ENCODE measurements around the gene BRMS1.

The BRMS1 gene

DNA sequence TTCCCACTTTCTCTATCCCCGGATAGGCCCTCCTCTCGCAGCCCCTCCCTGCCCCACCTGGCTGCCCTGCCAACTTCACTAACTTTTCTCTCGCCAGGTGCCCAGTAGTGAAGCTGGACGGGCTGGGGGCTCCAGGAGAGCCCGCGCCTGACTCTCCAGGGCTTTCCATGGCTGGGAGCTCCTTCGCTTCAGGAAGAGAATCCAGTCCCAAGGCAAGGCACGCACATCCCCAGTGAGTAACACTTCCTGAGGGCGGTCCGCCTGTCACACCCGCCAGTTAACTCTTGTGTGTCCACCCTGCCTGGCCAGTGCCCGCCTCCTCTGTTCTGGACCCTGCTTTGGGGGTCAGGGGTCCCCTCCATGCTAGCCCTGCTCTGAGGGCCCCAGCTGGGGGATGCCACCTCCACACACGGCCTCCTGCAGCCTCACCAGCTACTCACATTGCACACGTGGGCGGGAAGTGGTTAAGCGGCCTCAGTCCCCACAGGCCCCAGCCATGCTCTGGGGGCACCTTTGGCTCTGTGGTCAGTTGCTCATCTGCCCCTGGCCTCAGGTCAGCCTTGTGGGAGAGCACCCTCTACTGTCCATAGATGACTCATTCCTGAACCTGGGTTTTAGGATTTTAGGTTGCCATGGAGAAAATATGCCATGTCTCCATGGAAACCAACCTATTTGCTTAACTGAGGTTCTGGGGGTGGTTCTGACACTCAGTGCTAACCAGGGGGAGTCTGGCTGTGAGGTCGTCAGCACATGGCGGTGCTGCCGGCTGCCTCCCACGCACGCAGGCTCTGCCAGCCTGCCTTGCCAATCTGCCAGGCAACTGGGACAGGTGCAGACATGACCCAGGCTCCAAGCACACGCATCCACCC lies 8.4 kb downstream of the BRMS1 start, which contains the start of gene RIN1:
TSS of gene RIN1 (minus strand) at position 201 of the 869 bp plus-strand sequence. CDS start at position 169, 32 bp downstream.
- no peak for DNase-seq

DNA sequence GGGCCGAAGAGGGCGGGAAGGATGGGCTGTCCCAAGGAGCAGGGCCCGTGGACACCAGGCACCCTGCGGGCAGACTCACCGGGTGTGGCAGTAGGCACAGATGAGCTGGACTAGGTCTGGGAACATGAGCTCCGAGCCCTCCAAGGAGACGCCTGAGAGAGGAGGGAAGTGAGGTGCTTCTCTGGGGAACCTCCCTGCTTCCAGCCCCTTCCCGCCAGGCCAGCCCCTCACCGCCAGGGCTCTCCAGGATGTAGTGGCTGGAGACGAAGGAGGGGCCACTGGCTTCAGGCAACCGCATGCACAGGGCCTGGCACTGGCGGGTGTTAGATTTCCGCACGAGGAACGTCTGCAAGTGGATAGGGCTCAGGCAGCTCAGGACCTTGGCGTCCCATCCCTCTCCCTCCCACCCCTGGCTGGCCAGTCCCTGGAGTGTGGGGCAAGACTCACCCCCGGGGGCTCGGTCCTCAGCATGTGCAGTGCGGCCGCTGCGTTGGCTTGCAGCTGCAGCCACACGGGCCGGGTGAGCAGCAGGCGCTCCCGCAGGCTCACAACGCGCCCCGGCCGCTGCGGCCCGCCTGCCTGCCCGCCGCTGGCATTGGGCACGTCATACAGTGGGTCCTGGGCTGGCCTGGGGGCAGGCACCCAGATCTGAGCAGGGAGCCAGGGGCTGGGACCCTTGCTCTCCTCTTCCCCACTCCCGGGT lies 9.2 kb downstream of the BRMS1 start:
- DNase-seq, result no peak

DNA sequence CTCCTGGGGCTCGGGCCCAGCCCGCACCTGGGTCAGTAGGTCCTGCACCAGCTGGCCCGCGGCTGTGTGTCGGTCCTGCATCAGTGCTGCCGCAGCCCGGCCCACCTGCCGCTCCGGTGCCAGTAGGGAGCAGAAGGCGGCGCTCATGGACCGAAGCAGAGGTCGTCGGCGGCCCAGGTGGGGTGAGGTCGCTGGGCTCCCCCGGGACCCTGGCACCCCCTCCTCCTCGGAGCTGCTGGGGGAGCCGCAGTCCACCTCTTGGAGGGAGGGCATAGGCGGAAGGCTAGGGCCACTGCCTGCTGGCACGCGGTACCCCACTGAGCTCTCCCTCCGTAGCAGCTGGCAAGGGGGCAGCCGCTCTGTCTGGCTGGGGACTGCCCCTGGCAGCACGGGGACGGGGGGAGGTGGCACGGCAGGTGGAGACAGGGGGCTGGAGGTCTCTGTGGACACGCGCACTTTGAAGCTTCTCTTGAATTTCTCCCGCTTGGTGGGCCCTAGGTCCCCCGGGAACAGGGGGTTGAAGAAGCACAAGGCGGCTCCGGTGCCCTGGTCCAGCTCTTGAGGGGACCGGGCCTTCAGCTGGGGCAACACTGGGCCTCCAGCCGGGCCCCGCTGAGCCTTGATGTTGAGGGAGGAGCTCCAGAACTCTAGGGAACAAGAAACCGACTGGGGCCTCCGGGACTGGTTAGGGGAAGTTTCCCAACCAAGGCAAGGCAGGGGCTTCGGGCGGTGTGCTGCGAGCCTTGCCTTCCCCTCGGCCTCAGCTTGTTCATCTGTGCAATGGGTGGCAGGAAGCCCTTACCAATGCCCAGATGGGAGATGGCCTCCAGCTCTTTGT lies 10.1 kb downstream of the BRMS1 start:
- no peak for DNase-seq

GRCh38 chr11:66333896-66334604 lies 10.9 kb downstream of the BRMS1 start:
- no peak for DNase-seq

DNA sequence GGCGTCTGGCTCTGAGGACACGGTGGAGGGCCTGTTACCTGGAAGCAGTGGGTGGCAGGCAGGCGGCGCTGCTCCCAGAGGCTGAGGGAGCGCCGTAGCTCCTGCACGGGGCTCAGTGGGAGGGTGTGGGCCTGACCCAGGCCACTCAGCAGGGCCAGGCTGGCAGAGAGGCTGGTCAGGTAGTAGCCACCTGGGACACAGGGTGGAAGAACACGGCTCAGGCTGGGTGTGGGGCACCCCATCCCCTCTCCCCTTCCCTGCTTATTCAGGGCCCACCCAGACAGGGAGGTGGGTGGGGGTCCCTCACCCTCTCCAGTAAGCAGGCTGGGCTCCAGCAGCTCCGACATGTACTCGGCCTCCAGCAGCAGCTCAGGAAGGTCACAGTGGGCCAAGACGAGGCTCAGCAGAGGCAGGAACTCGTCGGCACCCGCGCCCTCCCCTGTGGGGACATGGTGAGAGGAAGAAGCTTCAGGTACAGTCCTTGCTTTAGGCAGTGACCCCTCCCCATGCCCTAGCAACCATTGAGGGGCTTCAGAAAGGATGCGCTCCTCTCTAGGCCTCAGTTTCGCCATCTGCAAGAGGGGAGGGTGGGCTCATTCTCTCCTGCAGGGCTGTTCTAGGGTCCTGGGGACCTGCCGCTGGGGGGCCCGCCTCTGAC lies 11.6 kb downstream of the BRMS1 start:
- no peak for DNase-seq

- no peak for DNase-seq
These were observed 12.3 kb downstream of the BRMS1 start for GRCh38 chr11:66332371-66333219.

DNA sequence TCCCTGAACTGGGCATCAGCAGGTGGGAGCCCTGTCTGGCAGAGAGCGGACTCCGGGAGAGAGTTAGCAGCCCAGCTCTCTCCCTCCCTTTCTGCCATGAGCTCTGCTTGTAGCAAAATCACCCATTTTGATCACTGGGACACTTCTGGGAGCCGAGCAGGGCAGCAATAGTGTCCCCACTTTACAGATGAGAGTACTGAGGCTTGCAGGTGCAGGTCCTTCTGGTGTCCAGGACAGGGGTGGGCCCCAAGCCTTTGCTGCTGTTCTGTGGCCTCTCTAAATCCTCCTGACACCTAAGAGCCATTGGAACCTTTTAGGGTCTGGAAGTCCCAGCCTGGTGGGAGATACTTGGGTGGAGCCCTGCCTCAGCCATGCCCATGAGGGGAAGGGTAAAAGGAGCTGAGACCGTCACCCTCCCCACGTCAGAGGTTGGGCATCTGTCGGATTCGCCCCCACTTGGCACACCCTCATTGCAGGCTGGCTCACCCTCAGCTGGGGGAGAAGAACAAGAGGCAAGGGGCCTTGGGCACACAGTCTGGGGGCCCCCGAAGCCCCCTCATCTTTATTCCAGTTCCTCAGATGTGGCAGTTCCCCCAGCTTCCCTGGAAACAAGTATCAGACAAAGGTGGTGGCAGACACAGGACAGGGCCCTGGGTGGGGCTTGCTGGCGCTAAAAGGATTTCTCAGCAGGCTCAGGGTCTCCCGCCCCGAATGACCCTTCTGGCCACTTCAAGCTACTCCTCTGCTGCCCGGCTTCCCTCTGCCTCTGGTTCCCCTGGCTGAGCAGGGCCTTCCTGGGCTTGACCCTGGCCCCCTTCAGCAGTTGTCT lies 13.1 kb downstream of the BRMS1 start:
- no peak for DNase-seq

DNA sequence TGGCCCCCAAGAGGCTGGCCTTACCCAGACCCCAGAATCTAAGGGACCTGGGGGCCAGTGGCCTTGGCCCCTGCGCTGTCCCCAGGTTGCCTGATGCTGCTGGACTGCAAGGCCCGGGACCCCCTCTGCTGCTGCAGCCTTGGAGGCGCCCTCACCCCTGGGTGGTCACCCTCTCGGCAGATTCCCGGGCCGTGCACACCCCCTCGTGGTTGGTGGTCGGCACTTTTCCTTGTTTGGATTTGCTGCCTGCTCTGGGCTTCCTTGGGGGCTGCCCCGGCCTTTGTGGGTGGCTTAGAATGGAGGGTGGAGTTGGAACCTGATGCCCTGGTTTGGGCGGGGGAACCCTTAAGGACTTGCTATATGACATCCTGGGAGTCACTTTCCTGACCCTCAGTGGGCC lies 14.0 kb downstream of the BRMS1 start:
- DNase-seq, result no peak

- no peak for DNase-seq
These were observed 15.7 kb downstream of the BRMS1 start for GRCh38 chr11:66329165-66329673.

DNA sequence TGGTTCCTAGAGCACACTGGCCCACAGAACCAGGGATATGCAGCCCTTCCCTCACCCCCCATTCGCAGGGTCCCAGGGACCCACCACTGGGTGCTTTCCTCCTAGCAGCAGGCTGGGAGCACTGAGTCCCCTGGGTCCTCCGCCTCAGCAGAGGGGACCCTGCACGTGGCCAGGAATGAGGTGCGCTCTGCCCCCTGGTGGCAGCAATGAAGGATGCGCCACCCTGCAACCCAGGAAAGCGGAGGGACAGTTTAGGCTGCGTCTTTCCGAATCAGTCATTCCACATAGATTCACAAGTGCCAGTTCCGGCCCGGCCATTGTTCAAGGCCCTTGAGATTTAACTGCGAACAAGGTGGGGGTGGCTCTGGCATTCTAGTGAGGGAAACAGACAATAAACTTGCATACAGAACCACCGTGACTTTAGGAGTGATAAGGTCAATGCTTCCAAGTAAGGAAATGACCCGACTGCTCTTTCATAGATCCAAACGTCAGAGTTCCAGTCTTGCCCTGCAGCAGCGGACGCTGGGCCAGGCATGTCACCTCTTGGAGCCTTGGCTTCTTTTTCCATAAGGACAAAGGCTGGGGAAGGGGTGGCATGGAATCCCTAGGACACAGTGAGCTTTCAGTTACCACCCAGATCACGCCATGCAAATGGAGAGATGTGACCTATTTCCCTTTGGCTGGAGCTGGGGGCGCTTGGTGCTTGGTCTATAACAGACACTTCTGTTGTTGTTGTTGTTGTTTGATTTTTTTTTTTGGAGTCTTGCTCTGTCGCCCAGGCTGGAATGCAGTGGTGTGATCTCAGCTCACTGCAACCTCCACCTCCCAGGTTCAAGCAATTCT lies 16.4 kb downstream of the BRMS1 start:
- DNase-seq, result peak; percentile 80

DNA sequence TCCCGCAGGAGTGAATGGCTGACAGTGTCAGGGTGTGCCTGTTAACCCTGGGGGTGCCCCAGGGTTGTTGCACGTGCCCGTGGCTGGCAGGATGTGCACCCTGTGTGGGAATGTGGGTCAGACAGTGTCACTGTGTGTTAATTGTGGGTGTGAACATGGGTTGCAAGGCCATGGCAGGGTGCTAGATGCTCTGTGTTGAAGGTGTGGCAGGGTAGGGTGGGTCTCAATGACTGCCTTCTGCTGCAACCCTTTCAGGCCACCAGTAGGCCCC lies 16.9 kb downstream of the BRMS1 start:
- DNase-seq, result no peak

GRCh38 chr11:66327171-66328030 lies 17.5 kb downstream of the BRMS1 start:
- no peak for DNase-seq

- no peak for DNase-seq
These were observed 18.4 kb downstream of the BRMS1 start for GRCh38 chr11:66326261-66327111.

DNA sequence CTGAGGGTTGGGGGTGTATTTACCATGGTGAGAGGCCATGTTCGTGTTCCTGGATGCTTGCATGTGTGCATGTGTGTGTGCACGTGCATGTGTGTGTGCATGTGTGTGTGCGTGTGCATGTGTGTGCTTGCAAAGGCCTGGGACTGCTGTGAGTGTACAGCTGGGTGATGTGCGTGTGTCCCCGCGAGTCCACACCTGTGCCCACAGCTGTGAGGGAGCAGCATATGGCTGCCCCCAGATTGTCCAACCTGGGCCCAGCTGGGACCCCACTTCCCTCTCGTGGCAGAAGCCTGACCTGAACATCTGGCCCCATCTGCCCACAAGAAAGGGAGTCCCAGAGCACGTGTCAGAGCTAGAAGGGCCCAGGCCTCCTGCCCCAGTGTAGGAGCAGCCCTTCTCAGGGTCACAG lies 19.6 kb downstream of the BRMS1 start:
- no peak for DNase-seq

GRCh38 chr11:66324664-66325063 lies 20.2 kb downstream of the BRMS1 start:
- no peak for DNase-seq

DNA sequence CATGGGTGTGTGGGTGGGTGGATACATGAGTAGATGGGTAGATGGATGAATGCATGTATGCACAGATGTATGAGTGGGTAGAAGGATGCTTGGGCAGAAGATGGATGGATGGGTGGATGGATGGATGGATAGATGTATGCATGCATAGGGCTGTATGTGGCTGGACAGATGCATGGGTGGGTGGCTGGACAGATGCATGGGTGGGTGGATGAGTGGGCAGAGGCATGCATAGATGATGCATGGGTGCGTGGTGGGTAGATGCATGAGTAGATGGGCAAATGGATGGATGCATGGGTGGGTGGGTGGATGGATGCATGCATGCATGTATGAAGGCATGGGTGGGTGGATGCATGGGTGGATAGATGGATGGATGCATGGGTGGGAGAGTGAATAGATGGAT lies 21.2 kb downstream of the BRMS1 start:
- DNase-seq, result no peak

DNA sequence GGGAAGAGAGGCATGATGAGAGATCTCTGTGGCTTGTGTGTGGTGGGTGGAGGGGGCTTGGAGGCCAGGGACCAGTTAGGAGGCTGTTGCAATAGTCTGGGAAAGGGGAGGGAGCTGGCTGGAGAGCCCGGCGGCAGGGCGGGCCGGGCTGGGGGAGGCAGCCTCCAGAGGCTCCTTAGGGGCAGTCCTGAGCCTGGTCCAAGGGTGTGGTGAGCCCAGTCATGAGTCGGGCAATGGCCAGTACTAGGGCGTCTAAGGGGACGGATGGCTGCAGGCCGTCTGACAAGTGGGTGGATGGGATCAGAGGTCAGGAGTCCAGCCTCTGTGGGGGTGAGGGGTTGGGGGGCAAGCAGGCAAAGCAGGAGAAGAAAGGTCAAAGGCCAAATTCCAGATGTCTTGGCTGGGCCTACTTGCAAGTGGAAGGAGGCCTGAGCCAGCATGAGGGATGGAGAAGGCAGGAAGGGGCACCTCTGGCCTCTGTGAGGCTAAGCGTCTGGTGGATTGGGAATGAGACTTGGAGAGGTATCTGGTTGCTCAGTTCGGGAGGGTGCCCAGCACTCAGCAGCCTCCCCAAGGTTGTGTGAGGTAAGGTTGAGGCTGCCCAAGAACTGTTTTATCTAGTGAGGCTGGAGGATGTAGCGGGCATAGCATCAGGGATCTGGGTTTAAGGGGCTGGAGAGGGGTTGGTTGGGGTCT lies 22.0 kb downstream of the BRMS1 start:
- DNase-seq, result no peak

Data from stimulated activated CD4-positive, alpha-beta T cell treated with anti-CD3 and anti-CD28 coated beads, Interleukin-12 subunit alpha, Interleukin-12 subunit beta, amount 100 ng/mL, for 4 hours (primary cell).